OCI-LY1 (cell line): ENCODE measurements around the gene CCR3.

Source experiments
- H2AFZ ChIP-seq: fragments of 200-600 bp; sonication (generic), shearing (Covaris generic); 2 replicates; pipeline ENCODE4 v1.6.0; 2014; ENCODE audit warnings: antibody characterized with exemption, mild to moderate bottlenecking, low read length
- H3F3A ChIP-seq: fragments of 200-600 bp; sonication (generic), shearing (Covaris generic); 2 replicates; pipeline ENCODE4 v1.6.0; 2014; ENCODE audit warnings: mild to moderate bottlenecking, antibody characterized with exemption, low read length, moderate library complexity; ENCODE audit not compliant: insufficient read depth
- H3K27ac ChIP-seq: fragments of 200-600 bp; sonication (generic); 2 replicates; pipeline ENCODE4 v1.5.1; 2014; ENCODE audit warnings: low read length, mixed run types, mild to moderate bottlenecking, low read depth; ENCODE audit not compliant: poor library complexity, severe bottlenecking
- H3K27me3 ChIP-seq: fragments of 200-600 bp; sonication (generic); 2 replicates; pipeline ENCODE4 v1.6.0; 2014; ENCODE audit warnings: antibody characterized with exemption, mild to moderate bottlenecking, low read length, moderate library complexity; ENCODE audit not compliant: insufficient read depth
- H3K36me3 ChIP-seq: fragments of 200-600 bp; sonication (generic); 2 replicates; pipeline ENCODE4 v1.6.1; 2014; ENCODE audit warnings: mild to moderate bottlenecking, antibody characterized with exemption, low read length, moderate library complexity, mixed read lengths; ENCODE audit not compliant: insufficient read depth
- H3K4me1 ChIP-seq: fragments of 200-600 bp; sonication (generic); 2 replicates; pipeline ENCODE4 v1.5.1; 2014; ENCODE audit warnings: mild to moderate bottlenecking, low read length, moderate library complexity; ENCODE audit not compliant: insufficient read depth, severe bottlenecking
- H3K4me2 ChIP-seq: fragments of 200-600 bp; sonication (generic), shearing (Covaris generic); 2 replicates; pipeline ENCODE4 v1.6.1; 2014; ENCODE audit warnings: low read length
- H3K4me3 ChIP-seq: fragments of 200-600 bp; sonication (generic); 2 replicates; pipeline ENCODE4 v1.5.1; 2014; ENCODE audit warnings: low read length, low read depth, mild to moderate bottlenecking, mixed read lengths; ENCODE audit not compliant: poor library complexity, severe bottlenecking
- H3K79me2 ChIP-seq: fragments of 200-600 bp; shearing (Covaris generic); 2 replicates; pipeline ENCODE4 v1.6.1; 2016; ENCODE audit warnings: mixed run types, low read length, mixed read lengths; ENCODE audit not compliant: insufficient read depth
- H3K9ac ChIP-seq: fragments of 200-600 bp; sonication (generic), shearing (Covaris generic); 2 replicates; pipeline ENCODE4 v1.6.1; 2014; ENCODE audit warnings: mild to moderate bottlenecking, low read length, mixed read lengths
- H3K9me2 ChIP-seq: fragments of 200-600 bp; sonication (generic), shearing (Covaris generic); 2 replicates; pipeline ENCODE4 v1.6.1; 2014; ENCODE audit warnings: low read depth, mild to moderate bottlenecking, low read length, mixed read lengths
- H3K9me3 ChIP-seq: fragments of 200-600 bp; shearing (Covaris generic); 2 replicates; pipeline ENCODE4 v1.6.1; 2014; ENCODE audit warnings: low read length, mixed read lengths
- H4K20me1 ChIP-seq: fragments of 200-600 bp; sonication (generic), shearing (Covaris generic); 2 replicates; pipeline ENCODE4 v1.6.0; 2016; ENCODE audit warnings: mild to moderate bottlenecking, low read length; ENCODE audit not compliant: insufficient read depth
- CTCF ChIP-seq: fragments of 200-600 bp; sonication (generic), shearing (Covaris generic); IDR thresholded peaks from 2 replicates; pipeline ENCODE4 v1.5.1; 2017; ENCODE audit warnings: mild to moderate bottlenecking, antibody characterized with exemption, low read length, moderate library complexity, mixed read lengths
- EZH2 ChIP-seq: fragments of 200-600 bp; sonication (generic), shearing (Covaris generic); IDR thresholded peaks from 2 replicates; pipeline ENCODE4 v1.8.0; 2017; ENCODE audit warnings: borderline replicate concordance, mixed run types, mild to moderate bottlenecking, antibody characterized with exemption, low read length, moderate library complexity, mixed read lengths

CCR3 gene

GRCh38 chr3:46304739-46305138 lies 62.5 kb downstream of the CCR3 start:
- Histone ChIP-seq H3K4me1 (no peaks in the 10 kb centered on the region), H3K36me3 (no peaks in the 10 kb centered on the region), H3F3A (no peaks in the 10 kb centered on the region), H3K4me2 (no peak overlapping the region), H4K20me1 (no peaks in the 10 kb centered on the region), H2AFZ (no peak overlapping the region), H3K9ac (no peak overlapping the region), H3K4me3 (no peak overlapping the region), H3K9me3 (no peaks in the 10 kb centered on the region), H3K27ac (no peak overlapping the region), H3K9me2 (no peaks in the 10 kb centered on the region), H3K79me2 (no peaks in the 10 kb centered on the region), H3K27me3 (no peaks in the 10 kb centered on the region)
- no peak for TF ChIP-seq CTCF
- TF ChIP-seq EZH2, result no peak

DNA sequence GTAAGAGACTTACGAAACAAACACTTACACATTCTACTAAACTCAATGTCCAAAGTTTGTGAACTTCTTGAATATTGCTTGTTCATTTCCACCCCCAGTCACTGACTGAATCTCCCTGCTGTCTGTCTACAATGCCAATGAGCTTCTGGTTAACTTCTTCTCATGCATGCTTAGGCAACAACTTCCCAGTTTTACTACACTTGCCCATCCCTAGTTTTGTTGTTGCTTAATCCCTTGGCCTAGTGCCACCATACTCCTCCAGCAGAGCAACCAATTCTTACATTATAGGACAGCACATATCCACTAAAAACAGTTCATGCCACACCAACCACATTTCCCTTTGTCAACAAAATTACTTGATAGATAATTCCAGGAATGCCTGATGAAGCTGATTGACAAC lies 70.7 kb downstream of the CCR3 start:
- Histone ChIP-seq H3K9me2 (no peaks in the 10 kb centered on the region), H3F3A (no peaks in the 10 kb centered on the region), H3K4me2 (no peak overlapping the region), H3K36me3 (no peaks in the 10 kb centered on the region), H3K9ac (no peak overlapping the region), H3K4me3 (no peak overlapping the region), H2AFZ (no peak overlapping the region), H3K27ac (no peak overlapping the region), H3K79me2 (no peaks in the 10 kb centered on the region), H4K20me1 (no peaks in the 10 kb centered on the region), H3K9me3 (0 out of 2 replicates have a peak, but pooled peaks cover 2% of the 10 kb centered on the region), H3K4me1 (no peaks in the 10 kb centered on the region), H3K27me3 (no peaks in the 10 kb centered on the region)
- TF ChIP-seq CTCF, result no peak
- TF ChIP-seq EZH2, result no peak

GRCh38 chr3:46314517-46314916 lies 72.3 kb downstream of the CCR3 start:
- Histone ChIP-seq H3K4me2 (no peak overlapping the region), H3K9me2 (no peaks in the 10 kb centered on the region), H3K36me3 (no peaks in the 10 kb centered on the region), H3F3A (no peaks in the 10 kb centered on the region), H3K27me3 (no peaks in the 10 kb centered on the region), H3K9me3 (0 out of 2 replicates have a peak, but pooled peaks cover 2% of the 10 kb centered on the region), H2AFZ (no peak overlapping the region), H4K20me1 (no peaks in the 10 kb centered on the region), H3K79me2 (no peaks in the 10 kb centered on the region), H3K27ac (no peak overlapping the region), H3K4me1 (no peaks in the 10 kb centered on the region), H3K9ac (no peak overlapping the region), H3K4me3 (no peak overlapping the region)
- TF ChIP-seq CTCF (no peak), EZH2 (no peak)
